Stimulated activated CD4-positive, alpha-beta T cell treated with anti-CD3 and anti-CD28 coated beads, Interleukin-15, amount 100 ng/mL, for 48 hours (primary cell): ENCODE measurements around the gene MANEAL.

Source experiments
- DNase-seq, 2 donors: peaks; one replicate each; pipeline ENCODE4 v3.0.0-alpha.2; 2020; ENCODE audit warnings: low read depth in 2 of 2

Gene MANEAL

GRCh38 chr1:37824001-37824400, 30.4 kb downstream of the MANEAL start:
- DNase-seq: no peak

DNA sequence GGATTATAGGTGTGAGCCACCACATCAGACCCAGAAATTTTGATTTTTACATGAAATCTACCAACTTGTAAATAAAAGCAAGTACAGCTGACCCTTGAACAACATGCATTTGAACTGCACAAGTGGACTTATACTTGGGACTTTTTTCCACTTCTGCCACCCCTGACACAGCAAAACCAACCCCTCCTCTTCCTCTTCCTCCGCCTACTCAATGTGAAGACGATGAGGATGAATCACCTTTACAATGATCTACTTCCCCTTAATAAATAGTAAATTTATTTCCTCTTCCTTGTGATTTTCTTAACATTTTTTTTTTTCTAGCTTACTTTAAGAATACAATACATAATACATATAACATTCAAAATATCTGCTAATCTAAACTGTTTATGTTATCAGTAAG, 31.9 kb downstream of the MANEAL start:
- no peak for DNase-seq

DNA sequence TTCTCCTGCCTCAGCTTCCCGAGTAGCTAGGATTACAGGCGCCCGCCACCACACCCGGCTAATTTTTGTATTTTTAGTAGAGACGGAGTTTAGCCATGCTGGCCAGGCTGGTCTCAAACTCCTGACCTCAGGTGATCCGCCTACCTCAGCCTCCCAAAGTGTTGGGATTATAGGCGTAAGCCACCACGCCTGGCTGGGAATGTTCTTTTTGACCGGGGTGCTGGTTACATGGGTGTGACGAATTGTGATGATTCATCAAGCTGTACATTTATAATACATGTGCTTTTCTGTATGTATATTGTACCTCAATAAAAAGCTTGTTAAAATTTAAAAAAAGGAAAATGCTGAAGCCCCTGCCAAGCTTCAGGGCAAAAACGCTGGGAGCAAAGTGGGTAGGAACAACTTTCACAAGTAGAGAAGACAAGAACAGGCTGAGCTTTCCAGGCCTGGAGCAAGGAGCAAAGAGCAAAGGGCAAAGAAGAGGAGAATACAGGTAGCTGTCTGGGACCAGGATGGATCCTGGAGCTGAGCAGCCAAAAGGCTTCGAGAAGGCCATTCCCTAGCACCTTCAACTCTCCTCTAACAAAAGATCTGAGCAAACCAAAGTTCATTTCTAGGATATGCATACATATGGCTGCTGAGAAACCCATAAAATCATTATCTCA, 34.9 kb downstream of the MANEAL start:
- DNase-seq: no peak

- no peak for DNase-seq
Measured at GRCh38 chr1:37831109-37831508, 37.5 kb downstream of the MANEAL start.

- no peak for DNase-seq
Measured at GRCh38 chr1:37831809-37832208, 38.2 kb downstream of the MANEAL start.

- no peak for DNase-seq
Measured at GRCh38 chr1:37836788-37837187, 43.1 kb downstream of the MANEAL start.

DNA sequence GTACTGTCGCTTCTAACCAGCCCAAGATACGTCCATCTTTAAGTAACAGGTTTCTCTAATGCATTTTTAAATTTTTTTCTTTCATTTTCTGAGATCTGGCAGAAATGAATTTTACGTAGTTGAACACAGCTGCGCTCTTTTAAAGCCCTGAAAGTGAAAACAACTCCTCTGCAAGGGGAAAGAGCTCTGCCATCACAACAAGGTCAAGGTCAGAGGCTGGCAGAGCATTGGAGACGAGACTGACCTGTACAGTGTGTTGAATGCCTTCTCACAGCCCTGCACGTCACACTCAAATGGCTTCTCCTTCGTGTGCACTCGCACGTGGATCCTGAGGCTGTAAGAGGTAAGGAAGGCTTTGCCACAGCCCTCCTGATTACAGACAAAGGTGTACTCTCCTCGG, 46.0 kb downstream of the MANEAL start:
- no peak for DNase-seq

DNA sequence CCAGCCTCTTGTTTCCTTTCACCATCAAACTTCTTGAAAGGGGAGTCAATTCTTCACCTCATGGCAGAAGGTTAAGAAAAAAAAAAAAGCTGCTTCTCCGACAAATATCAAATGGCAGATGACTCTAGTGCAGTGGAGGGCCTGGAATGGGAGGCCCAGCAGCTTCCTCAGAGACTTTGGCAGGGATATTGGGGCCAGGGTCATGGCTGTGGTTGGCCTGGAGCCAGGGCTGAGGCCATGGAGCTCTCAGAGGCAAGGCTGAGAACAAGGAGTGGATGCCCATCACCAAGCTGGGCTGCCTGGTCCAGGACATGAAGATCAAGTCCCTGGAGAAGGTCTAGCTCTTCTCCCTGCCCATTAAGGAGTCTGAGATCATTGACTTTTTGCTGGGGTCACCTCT, 47.1 kb downstream of the MANEAL start:
- DNase-seq: no peak

GRCh38 chr1:37841652-37842051, 48.0 kb downstream of the MANEAL start:
- no peak for DNase-seq

- no peak for DNase-seq
Measured at GRCh38 chr1:37844536-37844935, 50.9 kb downstream of the MANEAL start.

DNA sequence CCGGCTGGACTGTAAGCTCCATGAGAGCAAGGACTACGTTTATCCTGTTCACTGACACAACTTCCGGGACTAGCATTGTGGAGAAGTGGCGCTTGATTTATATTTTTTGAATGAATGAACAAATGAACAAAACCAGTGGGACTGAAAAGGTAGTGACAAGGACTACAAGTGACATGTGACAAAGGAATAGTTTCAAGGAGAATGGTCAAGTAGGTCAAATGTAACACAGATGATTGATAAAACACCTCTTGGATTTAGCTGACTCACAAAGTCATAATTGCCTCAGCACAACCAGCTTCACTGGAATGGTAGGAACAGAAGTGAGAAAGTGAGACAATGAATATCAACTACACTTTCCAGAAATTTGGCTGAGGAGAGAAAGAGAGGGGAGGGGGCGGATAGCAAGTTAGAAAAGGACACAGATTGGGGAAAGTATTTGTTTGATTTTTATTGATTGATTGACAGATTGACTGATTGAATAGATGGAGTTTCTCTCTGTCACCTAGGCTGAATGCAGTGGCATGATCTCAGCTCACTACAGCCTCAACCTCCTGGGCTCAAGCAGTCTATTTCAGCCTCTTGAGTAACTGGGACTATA, 51.5 kb downstream of the MANEAL start:
- DNase-seq: no peak

DNA sequence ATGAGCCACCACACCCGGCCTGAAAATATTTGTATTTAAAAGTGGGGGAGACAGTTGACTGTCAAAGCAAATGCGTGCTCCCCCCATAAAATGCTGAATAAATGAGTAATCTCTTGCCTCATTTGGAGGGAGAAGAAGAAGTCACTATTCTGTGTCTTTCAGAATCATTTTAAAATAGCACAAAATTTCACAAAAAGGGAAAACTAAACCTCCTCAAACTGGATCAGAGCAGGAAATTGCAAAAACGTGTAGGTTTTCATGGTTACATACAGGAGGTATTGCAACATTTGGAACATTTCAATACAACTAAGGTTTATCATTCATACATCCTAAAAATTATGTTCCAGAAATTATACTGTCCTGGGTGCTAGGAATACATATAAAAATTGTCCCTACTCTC, 52.1 kb downstream of the MANEAL start:
- no peak for DNase-seq

DNA sequence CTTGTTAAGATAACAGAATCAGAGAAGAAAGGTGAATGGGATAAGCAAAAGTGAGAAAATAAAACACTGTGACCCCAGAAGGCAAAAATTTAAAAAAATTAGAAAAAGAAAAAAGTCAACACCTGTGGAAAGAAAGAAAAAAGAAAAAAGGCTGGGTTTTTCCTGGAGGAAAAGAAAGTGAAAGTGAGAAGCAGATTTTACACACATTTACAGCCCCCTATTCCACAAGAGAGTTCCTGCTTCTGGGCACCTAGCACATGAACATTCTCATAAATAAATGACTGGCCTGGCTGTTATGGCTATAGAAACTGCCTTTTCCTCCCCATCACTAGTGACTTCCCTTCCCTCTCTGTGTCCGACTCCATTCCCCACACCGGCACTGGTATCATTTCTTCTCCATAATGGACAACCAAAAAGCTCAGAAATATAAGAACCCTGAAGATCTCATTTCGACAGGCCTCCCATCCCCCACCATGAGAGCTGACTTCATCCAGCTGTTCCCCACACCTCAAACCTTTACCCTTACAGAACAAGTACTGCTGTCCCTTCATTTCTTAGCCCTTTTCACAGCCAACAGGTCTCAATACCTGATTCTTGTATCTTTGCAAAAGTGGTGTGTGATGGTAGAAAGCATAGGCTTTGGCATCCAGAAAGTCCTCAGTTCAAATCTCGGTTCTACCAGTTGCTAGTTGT, 53.1 kb downstream of the MANEAL start:
- DNase-seq: no peak

GRCh38 chr1:37849480-37849879, 55.8 kb downstream of the MANEAL start:
- no peak for DNase-seq

DNA sequence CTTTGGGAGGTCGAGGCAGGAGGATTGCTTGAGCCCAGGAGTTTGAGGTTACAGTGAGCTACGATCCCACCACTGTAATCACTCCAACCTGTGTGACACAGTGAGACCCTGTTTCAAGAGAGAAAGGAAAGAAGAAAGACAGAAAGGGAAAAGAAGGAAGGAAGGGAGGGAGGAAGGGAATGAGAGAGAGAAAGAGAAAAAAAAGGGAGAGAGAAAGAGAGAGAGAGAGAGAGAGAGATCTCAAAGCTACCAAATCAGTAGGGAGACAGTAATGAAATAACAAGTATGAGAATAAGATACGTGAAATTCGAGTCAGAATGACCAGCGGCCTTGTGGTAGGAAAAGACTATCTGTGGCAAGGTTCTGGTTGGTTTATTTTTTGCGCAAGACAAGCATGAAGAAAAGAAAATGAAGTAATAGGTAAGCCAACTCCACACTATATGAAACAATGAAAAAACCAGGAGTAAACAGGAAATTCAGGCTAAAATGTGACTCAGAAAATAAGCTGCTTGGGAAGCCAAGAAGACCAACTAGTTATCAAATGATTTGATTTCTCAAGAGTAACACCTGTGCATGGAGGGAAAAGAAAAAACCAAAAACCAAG, 56.8 kb downstream of the MANEAL start:
- DNase-seq: no peak
